HAP-1 (cell line): ENCODE measurements around the gene PAK1.
A peak's percentile ranks its signal among the peaks of the same experiment; 100 is the strongest.

Source experiments
- DNase-seq, 2 experiments: peaks; one replicate each; pipeline ENCODE4 v3.0.0-alpha.2; 2016 to 2020; ENCODE audit warnings: low spot score in 2 of 2
- H3K27me3 ChIP-seq: fragments of 250-450 bp; sonication (Bioruptor Pico); 2 replicates; pipeline ENCODE4 v1.5.1; 2020; ENCODE audit warnings: low read depth, mild to moderate bottlenecking, moderate library complexity
- H3K36me3 ChIP-seq: fragments of 250-450 bp; sonication (Bioruptor Pico); replicated peaks from 2 replicates; pipeline ENCODE4 v1.5.1; 2020; ENCODE audit warnings: mild to moderate bottlenecking
- H3K4me1 ChIP-seq: fragments of 250-450 bp; sonication (Bioruptor Pico); 2 replicates; pipeline ENCODE4 v1.5.1; 2020; ENCODE audit warnings: mild to moderate bottlenecking
- H3K4me3 ChIP-seq: fragments of 250-450 bp; sonication (Bioruptor Pico); 2 replicates; pipeline ENCODE4 v1.5.1; 2020; ENCODE audit warnings: mild to moderate bottlenecking, moderate library complexity
- H3K9me3 ChIP-seq: fragments of 250-450 bp; sonication (Bioruptor Pico); 2 replicates; pipeline ENCODE4 v1.5.1; 2020; ENCODE audit warnings: mild to moderate bottlenecking, moderate library complexity
- in situ Hi-C: fragments of 300-500 bp; cut with MboI; formaldehyde crosslinking; loops from 3 replicates; pipeline ENCODE4 v1.14.3; 2020; ENCODE audit warnings: low sequenced_read_pairs, inconsistent platforms, mixed read lengths

PAK1 gene

DNA sequence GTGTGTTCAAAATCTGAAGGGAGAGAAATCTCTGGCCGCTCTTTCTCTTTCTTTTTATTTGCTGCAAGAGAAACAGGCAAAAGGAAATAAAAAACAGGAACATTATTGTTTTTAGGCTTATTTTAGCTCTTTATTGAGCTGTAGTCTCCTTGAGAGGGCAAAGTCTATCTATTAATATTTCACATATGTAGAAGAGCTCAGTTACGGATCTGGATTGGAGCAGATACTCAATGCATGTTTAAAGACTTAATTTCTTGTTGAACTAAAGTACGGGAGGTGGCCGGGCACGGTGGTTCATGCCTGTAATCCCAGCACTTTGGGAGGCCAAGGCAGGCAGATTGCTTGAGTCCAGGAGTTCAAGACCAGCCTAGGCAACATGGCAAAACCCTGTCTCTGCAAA lies 94.0 kb downstream of the PAK1 start:
- in situ Hi-C loops = no loop called here
- H3K9me3 ChIP-seq = no peaks in the 10 kb centered on the region
- no peak overlapping the region for H3K4me3 ChIP-seq
- H3K4me1 ChIP-seq = peaks cover 9% of the 10 kb centered on the region; the same call in 1 of the 2 replicates
- peaks cover 3% of the 10 kb centered on the region; the same call in 1 of the 2 replicates for H3K36me3 ChIP-seq
- no peaks in the 10 kb centered on the region for H3K27me3 ChIP-seq
- no peak for DNase-seq

DNA sequence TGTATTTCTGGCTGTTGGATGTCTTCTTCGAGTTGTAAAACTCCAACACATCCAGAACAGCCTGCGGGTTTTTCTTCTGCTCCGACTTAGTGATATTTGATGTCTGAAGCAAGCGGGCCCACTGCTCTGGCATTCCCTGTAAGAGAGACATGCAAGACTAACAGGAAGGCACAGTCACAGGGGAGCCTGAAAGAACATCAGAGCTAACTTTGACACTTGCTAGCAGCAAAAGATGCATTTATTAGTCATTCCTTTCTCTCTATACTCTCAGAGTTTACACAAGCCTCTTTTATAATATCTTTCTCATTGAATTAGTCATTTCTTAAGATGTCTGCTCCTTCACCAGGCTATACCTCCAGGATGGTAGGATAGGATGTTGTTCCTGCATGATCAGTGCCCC lies 94.6 kb downstream of the PAK1 start:
- DNase-seq = no peak
- H3K9me3 ChIP-seq = no peaks in the 10 kb centered on the region
- no peaks in the 10 kb centered on the region for H3K27me3 ChIP-seq
- in situ Hi-C loops = no loop called here
- peaks cover 9% of the 10 kb centered on the region; the same call in 1 of the 2 replicates for H3K4me1 ChIP-seq
- H3K36me3 ChIP-seq = peaks cover 9% of the 10 kb centered on the region
- H3K4me3 ChIP-seq = no peak overlapping the region

DNA sequence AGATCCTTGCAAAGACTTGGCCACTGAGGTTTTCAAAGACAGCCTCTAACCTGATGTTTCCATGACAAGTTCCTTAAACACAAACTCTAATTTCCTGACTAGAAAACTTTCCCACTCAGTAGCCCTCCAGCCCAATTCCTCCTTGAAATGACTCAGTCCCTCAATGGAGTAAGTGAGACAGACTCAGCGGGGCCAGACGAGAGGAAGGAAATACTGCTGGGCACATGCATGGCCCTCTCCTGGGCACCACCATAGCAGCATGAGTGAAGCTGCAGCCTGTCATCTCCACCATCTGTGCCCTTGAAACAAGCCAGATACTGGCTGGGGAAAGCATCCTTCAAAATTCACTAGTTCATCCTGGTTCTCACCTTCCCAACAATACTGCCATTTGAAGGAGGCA lies 96.2 kb downstream of the PAK1 start:
- in situ Hi-C loops = no loop called here
- no peaks in the 10 kb centered on the region for H3K27me3 ChIP-seq
- peaks cover 10% of the 10 kb centered on the region for H3K36me3 ChIP-seq
- peaks cover 9% of the 10 kb centered on the region; the same call in 1 of the 2 replicates for H3K4me1 ChIP-seq
- no peak for DNase-seq
- H3K4me3 ChIP-seq = no peak overlapping the region
- no peaks in the 10 kb centered on the region for H3K9me3 ChIP-seq

DNA sequence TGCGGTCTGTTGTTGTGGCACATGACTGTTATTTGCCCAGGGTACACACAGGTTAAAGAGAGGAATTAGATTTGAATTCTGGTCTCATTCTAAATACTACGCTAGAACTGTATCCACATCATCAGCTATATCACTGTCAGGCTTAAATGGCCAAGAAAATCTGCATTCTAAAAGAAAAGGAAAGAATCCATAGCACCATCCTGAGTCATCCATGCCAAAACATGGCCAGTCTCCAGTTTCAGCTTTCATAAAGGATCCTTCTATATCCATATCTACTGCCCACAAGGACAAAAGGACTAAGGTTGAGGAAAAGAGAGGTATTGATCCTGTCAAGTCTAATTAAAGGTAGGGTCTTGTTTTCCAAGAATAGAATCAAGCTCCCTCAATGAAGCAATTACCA lies 98.8 kb downstream of the PAK1 start:
- in situ Hi-C loops = no loop called here
- Histone ChIP-seq H3K4me1 (peaks cover 9% of the 10 kb centered on the region; the same call in 1 of the 2 replicates), H3K9me3 (no peaks in the 10 kb centered on the region), H3K4me3 (no peak overlapping the region), H3K36me3 (peaks cover 10% of the 10 kb centered on the region), H3K27me3 (no peaks in the 10 kb centered on the region)
- DNase-seq = peak in 1 of 2 experiments; percentile 20

DNA sequence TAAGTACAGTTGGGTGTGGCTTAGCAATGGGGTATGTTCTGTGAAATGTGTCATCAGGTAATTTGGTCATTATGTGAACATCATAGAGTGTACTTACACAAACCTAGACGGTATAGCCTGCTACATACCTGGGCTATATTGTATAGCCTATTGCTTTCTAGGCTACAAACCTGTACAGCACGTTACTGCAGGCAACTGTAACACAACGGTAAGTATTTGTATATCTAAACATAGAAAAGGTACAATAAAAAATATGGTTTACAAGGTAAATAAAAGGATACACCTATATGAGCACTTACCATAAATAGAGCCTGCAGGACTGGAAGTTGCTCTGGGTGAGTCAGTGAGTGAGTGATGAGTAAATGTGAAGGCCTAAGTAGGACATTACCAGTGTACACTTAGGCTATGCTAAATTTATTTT lies 99.3 kb downstream of the PAK1 start:
- Histone ChIP-seq H3K4me1 (peaks cover 9% of the 10 kb centered on the region; the same call in 1 of the 2 replicates), H3K9me3 (no peaks in the 10 kb centered on the region), H3K4me3 (no peak overlapping the region), H3K36me3 (peaks cover 10% of the 10 kb centered on the region), H3K27me3 (no peaks in the 10 kb centered on the region)
- no peak for DNase-seq
- in situ Hi-C loops = no loop called here

DNA sequence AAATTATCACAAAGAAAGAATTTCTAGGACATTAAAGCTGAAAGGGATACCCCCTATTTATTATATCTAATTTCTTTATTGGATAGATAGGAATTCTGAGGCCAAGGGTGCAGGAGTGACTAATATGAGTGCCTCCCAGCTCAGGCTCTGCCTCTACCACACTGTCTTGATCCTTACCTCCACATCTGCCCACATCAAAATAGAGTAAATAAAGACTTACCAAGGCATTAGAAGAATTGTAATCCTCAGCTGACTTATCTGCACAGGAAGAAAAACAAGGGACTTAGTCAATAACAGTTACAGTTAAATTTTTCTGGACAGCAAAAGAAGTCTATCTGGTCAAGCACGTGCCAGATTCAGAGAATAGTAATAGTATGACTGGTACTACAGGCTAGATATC lies 99.8 kb downstream of the PAK1 start:
- in situ Hi-C loops = no loop called here

DNA sequence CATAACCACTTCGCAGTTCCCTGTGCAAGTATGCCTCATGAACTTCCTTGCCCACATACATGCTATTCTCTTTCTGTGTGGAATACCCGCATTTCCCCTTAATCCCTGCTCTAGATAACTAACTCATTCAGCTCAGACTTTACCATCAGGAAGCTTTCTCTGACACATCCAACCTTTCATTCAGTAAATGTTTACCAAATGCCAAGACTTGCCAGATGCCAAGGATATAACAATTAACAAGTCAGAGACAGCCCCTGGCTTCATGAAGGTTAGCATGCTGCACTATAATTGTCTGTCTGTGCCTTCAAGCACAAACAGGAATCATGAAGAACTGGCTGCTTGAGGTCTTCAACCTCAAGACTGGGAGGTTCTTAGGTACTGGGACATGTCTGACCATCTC lies 101.2 kb downstream of the PAK1 start:
- in situ Hi-C loops = no loop called here

More for the DNA sequence above, 99.8 kb downstream of the PAK1 start:
- Histone ChIP-seq H3K4me3 (no peak overlapping the region), H3K9me3 (no peaks in the 10 kb centered on the region), H3K36me3 (peaks cover 10% of the 10 kb centered on the region), H3K27me3 (no peaks in the 10 kb centered on the region), H3K4me1 (peaks cover 9% of the 10 kb centered on the region; the same call in 1 of the 2 replicates)
- no peak for DNase-seq

DNA sequence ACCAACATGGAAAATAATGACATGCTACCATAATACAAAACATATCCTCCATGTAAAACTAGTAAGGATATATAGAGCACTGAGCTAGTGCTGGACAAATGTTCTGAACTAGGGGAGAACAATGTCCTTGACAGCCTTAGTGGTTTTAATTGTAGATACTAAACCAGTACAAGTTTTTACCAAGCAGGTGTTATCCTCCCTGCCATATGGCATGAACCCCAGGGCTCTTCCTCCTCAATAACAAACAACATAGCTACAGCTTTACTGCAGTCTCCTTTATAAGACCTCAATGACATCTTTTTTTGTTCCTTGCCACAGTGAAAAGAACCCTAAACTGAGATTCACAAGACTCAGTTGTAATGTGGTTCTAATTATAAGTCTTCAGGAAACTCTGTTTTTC lies 102.2 kb downstream of the PAK1 start:
- in situ Hi-C loops = no loop called here
- Histone ChIP-seq H3K9me3 (no peaks in the 10 kb centered on the region), H3K36me3 (peaks cover 7% of the 10 kb centered on the region), H3K27me3 (no peaks in the 10 kb centered on the region), H3K4me1 (peaks cover 9% of the 10 kb centered on the region; the same call in 1 of the 2 replicates), H3K4me3 (no peak overlapping the region)
- no peak for DNase-seq

More for the DNA sequence above, 101.2 kb downstream of the PAK1 start:
- H3K9me3 ChIP-seq = no peaks in the 10 kb centered on the region
- peaks cover 9% of the 10 kb centered on the region; the same call in 1 of the 2 replicates for H3K4me1 ChIP-seq
- no peak for DNase-seq
- H3K36me3 ChIP-seq = peaks cover 10% of the 10 kb centered on the region
- H3K4me3 ChIP-seq = no peak overlapping the region
- H3K27me3 ChIP-seq = no peaks in the 10 kb centered on the region

DNA sequence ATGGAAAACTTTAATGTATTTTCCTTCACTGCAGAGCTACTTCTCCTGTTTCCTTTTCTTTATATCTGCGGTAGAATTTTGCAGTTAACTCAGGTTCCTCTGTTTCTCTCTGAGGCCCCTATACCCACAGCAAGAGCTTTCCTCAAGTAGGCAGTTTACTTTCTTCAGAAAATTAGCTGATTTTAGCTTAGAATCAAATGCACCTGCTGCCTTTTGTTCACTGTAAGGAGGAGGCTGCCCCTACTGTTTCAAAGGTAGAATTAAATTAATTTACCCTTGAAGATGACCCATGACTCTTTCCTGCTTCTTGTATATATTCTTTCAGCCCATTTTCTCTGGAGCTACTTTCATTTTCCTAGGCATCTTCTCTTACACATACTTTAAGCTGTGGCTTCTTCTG lies 103.7 kb downstream of the PAK1 start:
- in situ Hi-C loops = no loop called here
- Histone ChIP-seq H3K9me3 (no peaks in the 10 kb centered on the region), H3K4me3 (no peak overlapping the region), H3K4me1 (peaks cover under 1% of the 10 kb centered on the region; the same call in 1 of the 2 replicates), H3K27me3 (no peaks in the 10 kb centered on the region), H3K36me3 (peaks cover 7% of the 10 kb centered on the region)
- no peak for DNase-seq

DNA sequence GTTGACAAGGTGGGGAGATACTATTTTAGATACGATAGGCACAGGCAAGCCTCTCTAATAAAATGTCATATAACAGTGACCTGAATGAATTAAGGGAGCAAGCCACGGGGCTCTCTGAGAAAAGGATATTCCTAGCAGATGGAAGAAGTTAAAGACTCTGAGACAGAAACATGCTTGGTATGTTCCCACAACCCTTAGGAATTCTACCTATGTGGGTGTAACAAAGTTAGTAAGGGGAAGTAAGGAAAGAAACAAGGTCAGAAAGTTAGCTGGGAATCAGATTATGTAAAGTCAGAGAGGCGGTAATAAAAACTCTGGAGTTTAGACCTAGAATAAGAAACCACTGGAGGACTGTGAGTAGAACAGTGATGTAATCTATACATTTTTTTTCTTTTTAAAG lies 112.7 kb downstream of the PAK1 start:
- H3K27me3 ChIP-seq = no peaks in the 10 kb centered on the region
- no peak overlapping the region for H3K4me3 ChIP-seq
- DNase-seq = no peak
- no peaks in the 10 kb centered on the region for H3K4me1 ChIP-seq
- H3K9me3 ChIP-seq = no peaks in the 10 kb centered on the region
- in situ Hi-C loops = no loop called here
- H3K36me3 ChIP-seq = peaks cover 3% of the 10 kb centered on the region; the same call in 1 of the 2 replicates

DNA sequence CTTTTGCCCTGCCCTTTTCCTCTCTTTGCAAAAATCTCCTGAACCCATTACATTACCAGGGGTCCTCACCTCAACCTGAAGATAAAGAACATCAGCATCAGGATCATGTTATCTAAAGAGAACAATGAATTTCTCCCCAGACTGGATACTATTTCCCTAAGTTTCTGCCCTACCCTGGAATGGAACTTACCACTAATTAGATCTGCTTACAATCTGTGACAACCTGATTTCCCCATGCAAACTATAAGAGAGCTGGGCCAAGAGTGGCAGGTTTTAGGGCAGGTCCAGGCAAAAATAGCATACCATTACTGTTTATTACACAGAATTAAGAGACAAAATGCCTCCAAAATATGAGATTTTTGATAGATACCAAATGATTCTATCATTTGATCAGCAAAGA lies 114.4 kb downstream of the PAK1 start:
- Histone ChIP-seq H3K4me1 (no peaks in the 10 kb centered on the region), H3K9me3 (no peaks in the 10 kb centered on the region), H3K36me3 (peaks cover 3% of the 10 kb centered on the region; the same call in 1 of the 2 replicates), H3K4me3 (no peak overlapping the region), H3K27me3 (no peaks in the 10 kb centered on the region)
- in situ Hi-C loops = no loop called here
- no peak for DNase-seq

DNA sequence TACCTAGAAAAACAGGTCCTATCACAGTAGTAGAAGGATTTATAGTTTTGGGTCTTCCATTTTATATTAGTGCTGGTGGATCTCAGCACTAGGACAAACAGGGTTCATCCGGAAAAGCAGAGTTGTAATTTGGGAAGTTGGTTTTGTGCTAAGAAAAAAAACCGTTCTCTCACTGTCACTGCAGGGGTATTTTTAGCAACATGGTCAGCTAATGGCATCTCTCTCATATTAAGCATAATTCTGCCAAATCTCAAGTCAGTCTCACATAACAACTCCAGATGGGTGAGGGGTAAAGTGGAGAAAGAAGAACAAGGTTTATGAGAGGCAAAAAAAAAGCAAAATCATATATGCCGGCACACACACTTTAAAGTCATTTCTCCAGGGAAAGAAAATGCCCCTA lies 120.8 kb downstream of the PAK1 start:
- in situ Hi-C loops = no loop called here
- no peaks in the 10 kb centered on the region for H3K9me3 ChIP-seq
- no peak overlapping the region for H3K4me3 ChIP-seq
- peaks cover 6% of the 10 kb centered on the region; the same call in 1 of the 2 replicates for H3K36me3 ChIP-seq
- no peaks in the 10 kb centered on the region for H3K4me1 ChIP-seq
- no peaks in the 10 kb centered on the region for H3K27me3 ChIP-seq
- DNase-seq = no peak

DNA sequence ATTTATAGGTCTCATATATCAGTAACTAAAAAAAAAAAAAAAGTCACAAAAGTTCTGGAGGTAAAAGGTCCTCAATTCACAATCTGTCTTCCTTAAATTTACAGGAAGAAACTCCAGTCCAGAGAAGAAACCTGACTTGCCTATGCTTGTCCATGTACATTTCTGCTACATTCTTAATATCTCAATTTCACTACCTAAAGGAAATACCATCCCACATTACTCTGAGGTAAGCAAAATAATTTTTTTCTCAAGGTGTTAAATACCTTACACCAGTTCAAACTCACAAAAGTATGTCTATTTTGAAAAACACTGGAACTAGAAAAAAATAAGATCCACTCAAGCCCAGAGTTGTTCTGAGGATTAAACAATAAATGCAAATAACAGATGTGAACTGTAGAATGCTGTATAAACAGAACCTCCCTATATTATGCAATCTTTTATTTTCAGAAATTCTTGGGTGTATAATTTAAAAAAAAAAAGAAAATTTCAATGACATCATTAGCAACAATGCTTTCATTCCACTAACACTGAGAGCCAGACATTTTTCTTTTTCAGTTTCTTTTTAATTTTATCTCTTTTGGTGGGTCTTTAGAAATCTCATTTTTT lies 122.5 kb downstream of the PAK1 start:
- DNase-seq = no peak
- Histone ChIP-seq H3K4me3 (no peak overlapping the region), H3K4me1 (no peaks in the 10 kb centered on the region), H3K27me3 (no peaks in the 10 kb centered on the region), H3K36me3 (peaks cover 3% of the 10 kb centered on the region), H3K9me3 (no peaks in the 10 kb centered on the region)
- in situ Hi-C loops = no loop called here

DNA sequence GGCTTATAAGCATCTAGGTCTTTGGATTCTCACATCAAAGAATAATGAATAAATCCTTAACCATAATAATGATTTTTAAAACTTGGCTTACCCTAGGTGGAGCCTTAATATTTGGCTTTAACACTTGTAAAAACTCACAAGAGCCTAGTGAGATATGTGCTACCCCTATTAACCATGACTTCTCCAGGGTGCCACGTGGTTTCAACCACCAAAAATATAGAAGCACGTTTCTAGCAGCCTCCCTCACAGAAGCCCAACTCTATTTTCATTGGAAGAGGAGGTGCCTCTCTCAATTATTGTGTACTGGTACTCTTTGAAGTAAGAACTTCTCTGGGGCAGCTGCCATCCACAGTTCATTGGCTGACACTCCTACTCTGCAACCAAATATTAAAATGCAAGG lies 125.9 kb downstream of the PAK1 start:
- Histone ChIP-seq H3K9me3 (no peaks in the 10 kb centered on the region), H3K4me1 (no peaks in the 10 kb centered on the region), H3K36me3 (peaks cover 3% of the 10 kb centered on the region), H3K4me3 (no peak overlapping the region), H3K27me3 (no peaks in the 10 kb centered on the region)
- DNase-seq = no peak
- in situ Hi-C loops = no loop called here
